NB4 (cell line): ENCODE measurements around the gene DOK3.

Experiments used
- MYC ChIP-seq: IDR thresholded peaks from 2 replicates; pipeline ENCODE4 v1.6.1; 2011; ENCODE audit warnings: low read depth, low read length
- TF ChIP-seq, protein P1 (sequence below): IDR thresholded peaks from one replicate; pipeline ENCODE4 v1.5.1; 2012; ENCODE audit warnings: low read depth, low read length

DNA sequence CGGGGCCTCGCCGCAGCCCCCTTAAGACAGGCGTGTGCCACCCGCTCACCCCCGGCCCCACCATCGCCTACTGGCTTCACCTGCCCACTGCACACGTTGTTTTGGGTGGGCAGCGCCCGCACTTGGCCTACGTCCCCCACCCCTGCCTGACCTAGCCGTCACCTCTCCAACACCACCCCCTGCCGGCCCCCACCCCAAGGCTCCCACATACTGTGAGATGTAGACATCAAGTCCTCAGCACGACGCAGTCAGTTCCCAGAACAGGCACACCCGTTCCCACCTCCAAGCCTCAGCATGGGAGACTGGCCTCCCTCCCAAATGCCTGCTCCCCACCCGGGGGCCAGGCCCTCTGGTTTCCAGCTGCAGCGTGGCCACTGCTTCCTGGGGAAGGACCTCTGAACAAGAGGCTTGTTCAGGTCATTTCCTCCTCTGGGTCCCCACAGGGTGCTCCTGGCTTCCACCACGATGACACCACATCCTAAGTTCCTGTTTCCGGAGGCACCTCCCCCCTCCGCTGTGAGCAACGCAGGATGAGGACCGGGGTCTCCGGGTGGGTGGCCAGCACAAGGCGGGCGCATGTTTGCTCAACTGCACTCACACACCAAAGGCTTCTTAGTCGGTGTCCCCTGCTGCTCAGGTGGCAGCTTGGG, 47.5 kb downstream of the DOK3 start:
- TF ChIP-seq, protein P1, sequence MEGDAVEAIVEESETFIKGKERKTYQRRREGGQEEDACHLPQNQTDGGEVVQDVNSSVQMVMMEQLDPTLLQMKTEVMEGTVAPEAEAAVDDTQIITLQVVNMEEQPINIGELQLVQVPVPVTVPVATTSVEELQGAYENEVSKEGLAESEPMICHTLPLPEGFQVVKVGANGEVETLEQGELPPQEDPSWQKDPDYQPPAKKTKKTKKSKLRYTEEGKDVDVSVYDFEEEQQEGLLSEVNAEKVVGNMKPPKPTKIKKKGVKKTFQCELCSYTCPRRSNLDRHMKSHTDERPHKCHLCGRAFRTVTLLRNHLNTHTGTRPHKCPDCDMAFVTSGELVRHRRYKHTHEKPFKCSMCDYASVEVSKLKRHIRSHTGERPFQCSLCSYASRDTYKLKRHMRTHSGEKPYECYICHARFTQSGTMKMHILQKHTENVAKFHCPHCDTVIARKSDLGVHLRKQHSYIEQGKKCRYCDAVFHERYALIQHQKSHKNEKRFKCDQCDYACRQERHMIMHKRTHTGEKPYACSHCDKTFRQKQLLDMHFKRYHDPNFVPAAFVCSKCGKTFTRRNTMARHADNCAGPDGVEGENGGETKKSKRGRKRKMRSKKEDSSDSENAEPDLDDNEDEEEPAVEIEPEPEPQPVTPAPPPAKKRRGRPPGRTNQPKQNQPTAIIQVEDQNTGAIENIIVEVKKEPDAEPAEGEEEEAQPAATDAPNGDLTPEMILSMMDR, result no peak
- peak; percentile 41 for TF ChIP-seq MYC
